Panc1 (cell line): ENCODE results near the gene MED16. TPM values are rescaled to one million over a fixed set of nuclear protein-coding genes. Genes with fewer than 3 reads are reported as not detected.

Experiments used
- ATAC-seq: fragments of 200-7000 bp; cut with Tn5 transposase; 2 replicates; pipeline ENCODE4 v1.9.1; 2020; ENCODE audit warnings: mild to moderate bottlenecking, moderate library complexity
- BruUV-seq: library from RNA; stranded (reverse); fragments of 400-500 nt; replicated peaks from 2 replicates; lab custom pipeline; 2021; lab: Mats Ljungman, UMichigan
- CTCF ChIA-PET: fragments of 300-600 bp; sonication (Branson Sonifier 250); formaldehyde crosslinking; loops from one replicate; lab custom pipeline; 2022; ENCODE audit warnings: antibody characterized with exemption; lab: Charles Lee
- POLR2A ChIA-PET: fragments of 300-600 bp; sonication (Branson Sonifier 250); formaldehyde crosslinking; loops from one replicate; lab custom pipeline; 2022; ENCODE audit warnings: antibody characterized with exemption; lab: Charles Lee
- DNase-seq: peaks from one replicate; pipeline ENCODE4 v3.0.0-alpha.2; 2010; ENCODE audit warnings: low read depth, low spot score
- H3K27ac ChIP-seq: 2 replicates; pipeline ENCODE4 v1.5.1; 2011; ENCODE audit warnings: mild to moderate bottlenecking, low read length, inconsistent platforms
- H3K27me3 ChIP-seq: fragments of 200-500 bp; sonication (Bioruptor generic); 2 replicates; pipeline ENCODE4 v1.6.0; 2014; ENCODE audit warnings: low read length, inconsistent platforms; ENCODE audit not compliant: control insufficient read depth, insufficient read depth
- H3K36me3 ChIP-seq: fragments of 200-500 bp; sonication (Bioruptor generic); 2 replicates; pipeline ENCODE4 v1.5.1; 2014; ENCODE audit warnings: inconsistent platforms, mild to moderate bottlenecking, low read length, moderate library complexity; ENCODE audit not compliant: control insufficient read depth, insufficient read depth
- H3K4me1 ChIP-seq: 2 replicates; pipeline ENCODE4 v1.5.1; 2011; ENCODE audit warnings: inconsistent platforms, mild to moderate bottlenecking, low read length, moderate library complexity; ENCODE audit not compliant: control insufficient read depth, insufficient read depth
- H3K4me3 ChIP-seq, 2 experiments: 2 replicates each; pipeline ENCODE4 v1.5.1; 2011 to 2012; ENCODE audit warnings: low read depth in 2 of 2, low read length in 2 of 2, mild to moderate bottlenecking in 2 of 2, inconsistent platforms in 1 of 2, moderate library complexity in 1 of 2
- H3K9me3 ChIP-seq: fragments of 200-500 bp; sonication (Bioruptor generic); 2 replicates; pipeline ENCODE4 v1.5.1; 2014; ENCODE audit warnings: low read depth, mild to moderate bottlenecking, inconsistent platforms, low read length, moderate library complexity; ENCODE audit not compliant: control insufficient read depth, insufficient read depth
- POLR2AphosphoS5 ChIP-seq: IDR thresholded peaks from 2 replicates; pipeline ENCODE4 v1.6.1; 2012; ENCODE audit warnings: mild to moderate bottlenecking, low read depth, low read length, moderate library complexity
- SIN3A ChIP-seq: IDR thresholded peaks from 2 replicates; pipeline ENCODE4 v1.6.1; 2012; ENCODE audit warnings: low read depth, mild to moderate bottlenecking, low read length, moderate library complexity, borderline replicate concordance; ENCODE audit not compliant: insufficient read depth
- TCF7L2 ChIP-seq: IDR thresholded peaks from 2 replicates; pipeline ENCODE4 v1.6.1; 2011; ENCODE audit warnings: mild to moderate bottlenecking, low read depth, low read length, inconsistent platforms
- in situ Hi-C: cut with HindIII; loops from 2 replicates; pipeline ENCODE4 v1.10.0; 2016; ENCODE audit warnings: low sequenced_read_pairs, low pct_unique_long_range_greater_than_20kb
- intact Hi-C: fragments of 100-400 bp; cut with micrococcal nuclease; formaldehyde crosslinking; loops from one replicate; pipeline ENCODE4 v1.10.0; 2022; ENCODE audit not compliant: unreplicated experiment
- total RNA-seq: library from RNA; stranded (reverse); gene quantifications from one replicate; pipeline ENCODE4 v1.2.1, GENCODE V29; 2021; ENCODE audit not compliant: unreplicated experiment
- TF ChIP-seq, protein P1 (sequence below): fragments of 450-650 bp; IDR thresholded peaks from 2 replicates; pipeline ENCODE4 v1.5.1; 2017; ENCODE audit warnings: mild to moderate bottlenecking
- TF ChIP-seq, protein P2 (sequence below), 2 experiments: IDR thresholded peaks; 2 replicates each; pipeline ENCODE4 v1.6.1; 2011 to 2012; ENCODE audit warnings: low read depth in 2 of 2, control low read depth in 1 of 2, low read length in 1 of 2, mild to moderate bottlenecking in 1 of 2, moderate library complexity in 1 of 2; ENCODE audit not compliant: insufficient read depth in 1 of 2

Gene MED16
- total RNA-seq, 1 experiment from 2014 or later: 39.5 TPM

DNA sequence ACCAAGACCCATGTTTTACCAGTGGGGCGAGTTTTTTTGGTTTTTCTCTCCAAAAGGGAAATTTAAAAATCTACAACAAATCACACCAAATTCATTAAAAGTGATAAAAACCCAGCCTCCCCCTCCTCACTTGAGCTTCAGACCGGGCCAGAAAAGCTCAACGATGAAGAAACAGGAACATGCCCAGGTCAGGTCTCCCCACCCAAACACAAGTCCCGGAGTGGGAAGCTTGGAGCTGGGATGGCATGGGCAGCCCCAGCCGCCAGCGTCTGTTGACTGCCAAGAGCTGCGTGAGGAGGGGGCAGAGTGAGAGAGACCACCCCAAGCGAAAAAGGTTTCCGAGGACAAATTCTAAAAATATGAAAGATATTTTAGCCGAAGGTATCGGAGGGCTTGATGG, 4.0 kb upstream of the MED16 start:
- POLR2A ChIA-PET: no interaction called here
- Histone ChIP-seq H3K36me3 (no peaks in the 10 kb centered on the region), H3K27me3 (no peaks in the 10 kb centered on the region), H3K4me3 (no peak overlapping the region), H3K9me3 (no peaks in the 10 kb centered on the region), H3K4me1 (no peaks in the 10 kb centered on the region), H3K27ac (no peak overlapping the region)
- CTCF ChIA-PET: no interaction called here
- in situ Hi-C loops (no loop called here), intact Hi-C loops (no loop called here)
- TF ChIP-seq, protein P1, sequence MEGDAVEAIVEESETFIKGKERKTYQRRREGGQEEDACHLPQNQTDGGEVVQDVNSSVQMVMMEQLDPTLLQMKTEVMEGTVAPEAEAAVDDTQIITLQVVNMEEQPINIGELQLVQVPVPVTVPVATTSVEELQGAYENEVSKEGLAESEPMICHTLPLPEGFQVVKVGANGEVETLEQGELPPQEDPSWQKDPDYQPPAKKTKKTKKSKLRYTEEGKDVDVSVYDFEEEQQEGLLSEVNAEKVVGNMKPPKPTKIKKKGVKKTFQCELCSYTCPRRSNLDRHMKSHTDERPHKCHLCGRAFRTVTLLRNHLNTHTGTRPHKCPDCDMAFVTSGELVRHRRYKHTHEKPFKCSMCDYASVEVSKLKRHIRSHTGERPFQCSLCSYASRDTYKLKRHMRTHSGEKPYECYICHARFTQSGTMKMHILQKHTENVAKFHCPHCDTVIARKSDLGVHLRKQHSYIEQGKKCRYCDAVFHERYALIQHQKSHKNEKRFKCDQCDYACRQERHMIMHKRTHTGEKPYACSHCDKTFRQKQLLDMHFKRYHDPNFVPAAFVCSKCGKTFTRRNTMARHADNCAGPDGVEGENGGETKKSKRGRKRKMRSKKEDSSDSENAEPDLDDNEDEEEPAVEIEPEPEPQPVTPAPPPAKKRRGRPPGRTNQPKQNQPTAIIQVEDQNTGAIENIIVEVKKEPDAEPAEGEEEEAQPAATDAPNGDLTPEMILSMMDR: no peak
- TF ChIP-seq SIN3A (no peak), POLR2AphosphoS5 (no peak), TCF7L2 (no peak)
- TF ChIP-seq, protein P2, sequence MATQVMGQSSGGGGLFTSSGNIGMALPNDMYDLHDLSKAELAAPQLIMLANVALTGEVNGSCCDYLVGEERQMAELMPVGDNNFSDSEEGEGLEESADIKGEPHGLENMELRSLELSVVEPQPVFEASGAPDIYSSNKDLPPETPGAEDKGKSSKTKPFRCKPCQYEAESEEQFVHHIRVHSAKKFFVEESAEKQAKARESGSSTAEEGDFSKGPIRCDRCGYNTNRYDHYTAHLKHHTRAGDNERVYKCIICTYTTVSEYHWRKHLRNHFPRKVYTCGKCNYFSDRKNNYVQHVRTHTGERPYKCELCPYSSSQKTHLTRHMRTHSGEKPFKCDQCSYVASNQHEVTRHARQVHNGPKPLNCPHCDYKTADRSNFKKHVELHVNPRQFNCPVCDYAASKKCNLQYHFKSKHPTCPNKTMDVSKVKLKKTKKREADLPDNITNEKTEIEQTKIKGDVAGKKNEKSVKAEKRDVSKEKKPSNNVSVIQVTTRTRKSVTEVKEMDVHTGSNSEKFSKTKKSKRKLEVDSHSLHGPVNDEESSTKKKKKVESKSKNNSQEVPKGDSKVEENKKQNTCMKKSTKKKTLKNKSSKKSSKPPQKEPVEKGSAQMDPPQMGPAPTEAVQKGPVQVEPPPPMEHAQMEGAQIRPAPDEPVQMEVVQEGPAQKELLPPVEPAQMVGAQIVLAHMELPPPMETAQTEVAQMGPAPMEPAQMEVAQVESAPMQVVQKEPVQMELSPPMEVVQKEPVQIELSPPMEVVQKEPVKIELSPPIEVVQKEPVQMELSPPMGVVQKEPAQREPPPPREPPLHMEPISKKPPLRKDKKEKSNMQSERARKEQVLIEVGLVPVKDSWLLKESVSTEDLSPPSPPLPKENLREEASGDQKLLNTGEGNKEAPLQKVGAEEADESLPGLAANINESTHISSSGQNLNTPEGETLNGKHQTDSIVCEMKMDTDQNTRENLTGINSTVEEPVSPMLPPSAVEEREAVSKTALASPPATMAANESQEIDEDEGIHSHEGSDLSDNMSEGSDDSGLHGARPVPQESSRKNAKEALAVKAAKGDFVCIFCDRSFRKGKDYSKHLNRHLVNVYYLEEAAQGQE (IDR thresholded peaks at IDR 0.05; ENCODE audit: insufficient read depth in 1 of 2, low read depth in 2 of 2, low read length in 1 of 2): no peak
- no TSS peak for BruUV-seq
- ATAC-seq (no peak), DNase-seq (no peak)

DNA sequence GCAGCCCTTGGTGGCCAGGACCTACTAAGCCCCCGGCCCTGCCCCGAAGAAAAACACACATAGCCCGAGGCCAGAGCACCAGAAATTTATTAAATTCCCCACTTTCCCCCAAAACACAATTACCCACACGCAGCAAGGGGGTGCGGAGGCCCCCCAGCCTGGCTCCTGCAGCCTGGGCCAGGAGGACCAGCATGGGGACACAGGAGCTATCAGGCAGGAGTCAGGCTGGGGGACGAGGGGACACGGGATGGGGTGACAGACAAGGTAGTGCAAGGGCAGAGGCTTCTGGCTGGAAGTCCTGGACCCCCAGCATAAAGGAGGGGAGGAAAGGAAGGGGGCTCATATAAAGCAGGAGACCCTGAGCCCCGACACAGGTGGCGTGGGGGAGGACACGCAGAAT, 3.4 kb upstream of the MED16 start:
- ATAC-seq: no peak
- POLR2A ChIA-PET: no interaction called here
- H3K4me3 ChIP-seq: no peak overlapping the region
- H3K36me3 ChIP-seq: no peaks in the 10 kb centered on the region
- no peaks in the 10 kb centered on the region for H3K4me1 ChIP-seq
- TF ChIP-seq, protein P1: no peak
- TF ChIP-seq POLR2AphosphoS5 (no peak), TCF7L2 (no peak), SIN3A (no peak)
- TF ChIP-seq, protein P2 (IDR thresholded peaks at IDR 0.05; ENCODE audit: insufficient read depth in 1 of 2, low read depth in 2 of 2, low read length in 1 of 2): no peak
- no peaks in the 10 kb centered on the region for H3K27me3 ChIP-seq
- BruUV-seq: no TSS peak
- CTCF ChIA-PET: no interaction called here
- no peak for DNase-seq
- in situ Hi-C loops (no loop called here), intact Hi-C loops (no loop called here)
- H3K9me3 ChIP-seq: no peaks in the 10 kb centered on the region
- H3K27ac ChIP-seq: no peak overlapping the region
